ENCODE measurements around the gene PTCHD1.

Gene PTCHD1

DNA sequence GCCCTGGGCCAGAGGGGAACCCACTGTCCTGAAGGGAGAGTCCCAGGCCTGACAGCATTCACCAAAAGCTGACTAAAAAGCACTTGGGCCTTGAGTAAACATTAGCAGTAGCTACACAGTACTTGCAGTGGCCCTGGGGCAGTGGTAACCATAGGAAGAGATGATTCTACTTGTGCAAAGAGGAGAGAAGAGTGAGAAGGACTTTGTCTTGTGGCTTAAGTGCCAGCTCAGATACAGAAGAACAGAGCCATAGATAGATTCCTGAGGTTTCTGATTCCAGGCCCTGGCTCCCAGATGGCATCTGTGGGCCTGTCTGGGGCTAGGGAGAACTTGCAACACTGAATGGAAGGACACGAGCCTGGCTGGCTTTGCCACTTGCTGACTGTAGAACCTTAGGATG, 100.5 kb downstream of the PTCHD1 start:
- Histone ChIP-seq H3K27me3 (ENCODE audit: control insufficient read depth, insufficient read depth, low read length) (no peaks in the 10 kb centered on the region), H3K9me3 (ENCODE audit: control insufficient read depth, low read depth, low read length) (no peaks in the 10 kb centered on the region), H3K9ac (ENCODE audit: low read length) (no peak overlapping the region), H3K36me3 (ENCODE audit: control insufficient read depth, low read depth, low read length) (no peaks in the 10 kb centered on the region), H3K4me1 (ENCODE audit: control insufficient read depth, low read depth, low read length) (peaks cover 16% of the 10 kb centered on the region), H3K4me3 (ENCODE audit: low read length) (no peak overlapping the region), H3K27ac (ENCODE audit: low read length) (no peak overlapping the region)

DNA sequence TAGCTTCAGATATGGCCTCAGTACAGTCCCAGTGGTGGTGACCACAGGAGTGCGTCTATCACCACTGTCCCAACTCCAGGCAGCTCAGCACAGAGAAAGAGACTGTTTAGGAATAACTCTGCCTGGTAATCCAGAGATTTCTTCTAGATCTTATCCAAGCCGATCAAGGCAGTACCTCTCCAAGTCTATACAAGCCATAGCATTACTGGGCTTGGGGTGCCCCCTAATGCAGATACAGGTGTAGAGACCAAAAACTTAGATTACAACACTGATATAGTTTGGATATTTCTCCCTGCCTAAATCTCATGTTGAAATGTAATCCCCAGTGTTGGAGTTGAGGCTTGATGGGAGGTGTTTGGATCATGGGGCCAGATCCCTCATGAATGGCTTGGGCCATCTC, 100.9 kb downstream of the PTCHD1 start:
- no peaks in the 10 kb centered on the region for H3K36me3 ChIP-seq (ENCODE audit: control insufficient read depth, low read depth, low read length)
- H3K4me3 ChIP-seq (ENCODE audit: low read length), result no peak overlapping the region
- no peak overlapping the region for H3K27ac ChIP-seq (ENCODE audit: low read length)
- H3K27me3 ChIP-seq (ENCODE audit: control insufficient read depth, insufficient read depth, low read length), result no peaks in the 10 kb centered on the region
- no peak overlapping the region for H3K9ac ChIP-seq (ENCODE audit: low read length)
- H3K9me3 ChIP-seq (ENCODE audit: control insufficient read depth, low read depth, low read length), result no peaks in the 10 kb centered on the region
- H3K4me1 ChIP-seq (ENCODE audit: control insufficient read depth, low read depth, low read length), result peaks cover 16% of the 10 kb centered on the region

DNA sequence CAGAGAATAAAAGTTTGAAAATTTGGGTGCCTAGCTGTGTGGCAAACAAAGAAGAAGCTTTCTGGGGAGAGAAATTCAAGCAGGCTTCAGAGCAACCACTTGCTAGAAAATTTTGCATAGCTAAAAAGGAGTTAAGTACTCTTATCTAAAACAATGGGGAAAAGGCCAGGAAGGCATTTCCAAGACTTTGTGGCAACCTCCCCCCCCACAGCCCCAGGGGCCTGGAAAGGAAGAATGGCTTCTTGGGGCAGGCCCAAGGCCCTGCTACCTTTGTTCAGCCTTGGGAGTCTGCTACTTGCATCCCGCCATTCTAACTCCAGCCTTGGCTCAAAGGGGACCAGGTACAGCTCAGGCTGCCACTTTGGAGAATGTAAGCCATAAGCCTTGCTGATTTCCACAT, 102.2 kb downstream of the PTCHD1 start:
- Histone ChIP-seq H3K9ac (ENCODE audit: low read length) (no peak overlapping the region), H3K9me3 (ENCODE audit: control insufficient read depth, low read depth, low read length) (no peaks in the 10 kb centered on the region), H3K4me1 (ENCODE audit: control insufficient read depth, low read depth, low read length) (peaks cover 16% of the 10 kb centered on the region), H3K27me3 (ENCODE audit: control insufficient read depth, insufficient read depth, low read length) (no peaks in the 10 kb centered on the region), H3K27ac (ENCODE audit: low read length) (peak overlapping the region; percentile 17), H3K36me3 (ENCODE audit: control insufficient read depth, low read depth, low read length) (no peaks in the 10 kb centered on the region), H3K4me3 (ENCODE audit: low read length) (no peak overlapping the region)

DNA sequence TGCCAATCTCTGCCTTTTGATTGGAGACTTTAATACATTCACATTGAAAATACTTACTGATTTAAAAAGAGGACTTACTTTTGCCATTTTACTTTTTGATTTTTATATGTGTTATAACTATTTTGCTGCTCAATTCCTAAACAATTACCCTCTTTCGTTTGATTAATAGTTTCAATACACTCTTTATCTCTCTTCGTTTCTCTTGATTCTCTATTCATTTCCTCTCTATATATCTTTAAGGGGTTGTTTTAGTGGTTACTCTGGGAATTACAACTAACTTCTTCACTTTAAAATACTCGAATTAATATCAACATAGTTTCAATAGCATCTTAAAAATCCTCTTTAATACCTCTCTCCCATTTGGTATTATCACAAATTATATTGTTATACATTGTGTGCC, 116.6 kb downstream of the PTCHD1 start:
- H3K36me3 ChIP-seq (ENCODE audit: control insufficient read depth, low read depth, low read length), result no peaks in the 10 kb centered on the region
- H3K9ac ChIP-seq (ENCODE audit: low read length), result no peak overlapping the region

More for the DNA sequence above, 116.6 kb downstream of the PTCHD1 start:
- peaks cover 2% of the 10 kb centered on the region for H3K4me1 ChIP-seq (ENCODE audit: control insufficient read depth, low read depth, low read length)
- H3K27ac ChIP-seq (ENCODE audit: low read length), result no peak overlapping the region
- no peaks in the 10 kb centered on the region for H3K9me3 ChIP-seq (ENCODE audit: control insufficient read depth, low read depth, low read length)
- H3K4me3 ChIP-seq (ENCODE audit: low read length), result no peak overlapping the region
- no peaks in the 10 kb centered on the region for H3K27me3 ChIP-seq (ENCODE audit: control insufficient read depth, insufficient read depth, low read length)

Data from iPS-18a (cell line).